HUES64 (cell line): ENCODE data around the gene LRRC72.

Experiments used
- H3K27ac ChIP-seq: 2 replicates; pipeline ENCODE4 v1.7.0; 2013; ENCODE audit warnings: low read depth, low read length, inconsistent platforms
- H3K27me3 ChIP-seq: 2 replicates; pipeline ENCODE4 v1.6.1; 2013; ENCODE audit warnings: mild to moderate bottlenecking, low read length; ENCODE audit not compliant: insufficient read depth
- H3K36me3 ChIP-seq: 2 replicates; pipeline ENCODE4 v1.6.1; 2013; ENCODE audit warnings: mild to moderate bottlenecking, low read length; ENCODE audit not compliant: insufficient read depth
- H3K4me1 ChIP-seq: 2 replicates; pipeline ENCODE4 v1.6.1; 2013; ENCODE audit warnings: mild to moderate bottlenecking, low read length, moderate library complexity; ENCODE audit not compliant: insufficient read depth
- H3K4me3 ChIP-seq: 2 replicates; pipeline ENCODE4 v1.5.1; 2013; ENCODE audit warnings: mild to moderate bottlenecking, low read length, moderate library complexity
- H3K9ac ChIP-seq: 2 replicates; pipeline ENCODE4 v1.6.1; 2013; ENCODE audit warnings: mild to moderate bottlenecking, low read depth, low read length
- H3K9me3 ChIP-seq: 2 replicates; pipeline ENCODE4 v1.6.1; 2013; ENCODE audit warnings: low read depth, low read length; ENCODE audit not compliant: insufficient read depth
- WGBS: fragments of 150-250, 120-280 bp; methylation state at CpG from one replicate; pipeline ENCODE4 v1.1.7; 2013; ENCODE audit warnings: missing lambda C conversion rate; 5-methylcytosine and 5-hydroxymethylcytosine counted together

Gene LRRC72

GRCh38 chr7:16630654-16631053 is 104.0 kb downstream of the LRRC72 start:
- 29% methylated on average over 1 of the region's 1 CpG for WGBS
- no peak overlapping the region for H3K9ac ChIP-seq
- no peaks in the 10 kb centered on the region for H3K27me3 ChIP-seq
- no peaks in the 10 kb centered on the region for H3K9me3 ChIP-seq
- H3K4me1 ChIP-seq = peaks cover 5% of the 10 kb centered on the region
- H3K27ac ChIP-seq = no peak overlapping the region
- peaks cover 11% of the 10 kb centered on the region for H3K36me3 ChIP-seq
- H3K4me3 ChIP-seq = no peak overlapping the region
